GM12872 (cell line): ENCODE measurements around the gene LTF.

Source experiments
- TF ChIP-seq, protein P1 (sequence below): IDR thresholded peaks from 3 replicates; pipeline ENCODE4 v1.5.1; 2011; ENCODE audit warnings: low read depth, mild to moderate bottlenecking, low read length, moderate library complexity; ENCODE audit not compliant: insufficient read depth

The LTF gene

GRCh38 chr3:46464326-46465195 is at the start of gene LTF:
TSS of gene LTF (minus strand) at chr3:46464905. CDS start at chr3:46464867, 38 bp downstream.
- TF ChIP-seq, protein P1, sequence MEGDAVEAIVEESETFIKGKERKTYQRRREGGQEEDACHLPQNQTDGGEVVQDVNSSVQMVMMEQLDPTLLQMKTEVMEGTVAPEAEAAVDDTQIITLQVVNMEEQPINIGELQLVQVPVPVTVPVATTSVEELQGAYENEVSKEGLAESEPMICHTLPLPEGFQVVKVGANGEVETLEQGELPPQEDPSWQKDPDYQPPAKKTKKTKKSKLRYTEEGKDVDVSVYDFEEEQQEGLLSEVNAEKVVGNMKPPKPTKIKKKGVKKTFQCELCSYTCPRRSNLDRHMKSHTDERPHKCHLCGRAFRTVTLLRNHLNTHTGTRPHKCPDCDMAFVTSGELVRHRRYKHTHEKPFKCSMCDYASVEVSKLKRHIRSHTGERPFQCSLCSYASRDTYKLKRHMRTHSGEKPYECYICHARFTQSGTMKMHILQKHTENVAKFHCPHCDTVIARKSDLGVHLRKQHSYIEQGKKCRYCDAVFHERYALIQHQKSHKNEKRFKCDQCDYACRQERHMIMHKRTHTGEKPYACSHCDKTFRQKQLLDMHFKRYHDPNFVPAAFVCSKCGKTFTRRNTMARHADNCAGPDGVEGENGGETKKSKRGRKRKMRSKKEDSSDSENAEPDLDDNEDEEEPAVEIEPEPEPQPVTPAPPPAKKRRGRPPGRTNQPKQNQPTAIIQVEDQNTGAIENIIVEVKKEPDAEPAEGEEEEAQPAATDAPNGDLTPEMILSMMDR = no peak

GRCh38 chr3:46512191-46512749 is 47.6 kb upstream of the LTF start:
- TF ChIP-seq, protein P1 = no peak

DNA sequence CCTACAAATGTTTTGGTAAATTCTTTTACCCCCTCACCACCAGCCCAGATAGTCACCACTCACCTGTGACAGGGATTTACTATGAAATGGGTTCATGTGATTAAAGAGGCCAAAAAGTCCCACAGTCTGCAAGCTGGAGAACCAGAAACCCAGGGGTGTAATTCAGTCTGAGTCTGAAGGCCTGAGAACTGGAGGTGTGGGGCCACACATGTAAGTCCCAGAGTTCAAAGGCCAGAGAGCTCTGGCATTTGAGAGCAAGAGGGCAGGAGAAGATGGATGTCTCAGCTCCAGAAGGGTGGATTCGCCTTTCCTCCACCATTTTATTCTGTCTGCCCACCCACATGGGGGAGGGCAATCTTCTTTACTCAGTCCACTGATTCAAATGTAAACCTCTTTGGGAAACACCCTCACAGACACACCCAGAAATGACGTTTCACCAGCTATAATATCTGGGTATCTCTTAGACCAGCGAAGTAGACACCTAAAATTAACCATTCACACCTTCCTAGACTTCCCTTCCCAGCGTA is 45.0 kb upstream of the LTF start:
- TF ChIP-seq, protein P1 = no peak

DNA sequence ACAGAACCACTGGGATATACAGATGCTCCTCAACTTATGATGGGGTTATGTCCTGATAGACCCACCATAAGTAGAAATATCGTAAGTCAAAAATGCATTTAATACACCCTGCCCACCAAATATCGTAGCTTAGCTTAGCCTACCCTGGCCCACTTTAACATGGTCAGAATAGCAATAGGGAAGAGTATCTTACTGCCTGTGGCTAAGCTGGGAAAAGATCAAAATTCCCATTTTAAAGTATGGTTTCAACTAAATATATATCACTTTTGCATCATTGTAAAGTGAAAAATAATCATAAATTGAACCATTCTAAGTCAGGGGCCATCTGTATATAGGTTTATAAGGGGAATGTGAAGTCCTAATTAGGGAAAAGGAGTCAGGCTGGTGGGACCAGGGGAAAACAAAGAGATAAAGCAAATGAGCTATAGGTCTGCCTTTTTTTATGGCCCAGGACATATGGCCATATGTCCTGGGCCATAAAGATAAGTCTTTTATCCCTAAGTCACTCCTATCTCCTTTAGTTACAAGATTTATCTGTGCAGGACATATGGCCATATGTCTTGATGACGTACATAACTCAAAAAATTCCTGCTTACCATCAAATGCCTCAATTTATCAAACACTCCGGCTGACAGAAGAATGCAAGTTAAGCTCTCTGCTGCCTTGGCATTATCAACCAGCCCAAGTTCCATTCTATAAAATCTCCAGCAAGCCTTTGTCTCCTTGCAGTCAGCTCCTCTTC is 44.3 kb upstream of the LTF start:
- TF ChIP-seq, protein P1 = no peak

- TF ChIP-seq, protein P1 = no peak
Measured at GRCh38 chr3:46506526-46506925, 41.8 kb upstream of the LTF start.

- TF ChIP-seq, protein P1 = no peak
Measured at GRCh38 chr3:46505953-46506352, 41.2 kb upstream of the LTF start.

GRCh38 chr3:46504789-46505188 is 40.1 kb upstream of the LTF start:
- TF ChIP-seq, protein P1 = no peak
